MM.1S (cell line): Measurements from ENCODE around the gene ZNF827.

Source experiments
- EZH2 ChIP-seq: fragments of 300-600 bp; sonication (generic); optimal IDR thresholded peaks from 2 replicates; pipeline ENCODE3; 2017; ENCODE audit warnings: low read depth, mild to moderate bottlenecking, antibody characterized with exemption, low read length, mixed read lengths
- TF ChIP-seq, protein P1 (sequence below): fragments of 300-600 bp; sonication (generic); IDR thresholded peaks from 2 replicates; pipeline ENCODE4 v1.5.1; 2016; ENCODE audit warnings: antibody characterized with exemption, low read length, mixed read lengths

- TF ChIP-seq, protein P1, sequence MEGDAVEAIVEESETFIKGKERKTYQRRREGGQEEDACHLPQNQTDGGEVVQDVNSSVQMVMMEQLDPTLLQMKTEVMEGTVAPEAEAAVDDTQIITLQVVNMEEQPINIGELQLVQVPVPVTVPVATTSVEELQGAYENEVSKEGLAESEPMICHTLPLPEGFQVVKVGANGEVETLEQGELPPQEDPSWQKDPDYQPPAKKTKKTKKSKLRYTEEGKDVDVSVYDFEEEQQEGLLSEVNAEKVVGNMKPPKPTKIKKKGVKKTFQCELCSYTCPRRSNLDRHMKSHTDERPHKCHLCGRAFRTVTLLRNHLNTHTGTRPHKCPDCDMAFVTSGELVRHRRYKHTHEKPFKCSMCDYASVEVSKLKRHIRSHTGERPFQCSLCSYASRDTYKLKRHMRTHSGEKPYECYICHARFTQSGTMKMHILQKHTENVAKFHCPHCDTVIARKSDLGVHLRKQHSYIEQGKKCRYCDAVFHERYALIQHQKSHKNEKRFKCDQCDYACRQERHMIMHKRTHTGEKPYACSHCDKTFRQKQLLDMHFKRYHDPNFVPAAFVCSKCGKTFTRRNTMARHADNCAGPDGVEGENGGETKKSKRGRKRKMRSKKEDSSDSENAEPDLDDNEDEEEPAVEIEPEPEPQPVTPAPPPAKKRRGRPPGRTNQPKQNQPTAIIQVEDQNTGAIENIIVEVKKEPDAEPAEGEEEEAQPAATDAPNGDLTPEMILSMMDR, result no peak
- TF ChIP-seq EZH2, result no peak
Measured at GRCh38 chr4:145878501-145879435, 59.9 kb downstream of the ZNF827 start.
